IPS-15b (cell line): Measurements from ENCODE around the gene PTGES3L.
"Not testable (repeated sequence)": the region's sequence is repeated elsewhere in the genome, so short reads cannot be mapped to it uniquely, and the experiment has no call there.

Experiments
- H3K27me3 ChIP-seq: one replicate; pipeline ENCODE4 v1.6.1; 2013; ENCODE audit warnings: low read length; ENCODE audit not compliant: control insufficient read depth, insufficient read depth
- H3K36me3 ChIP-seq: one replicate; pipeline ENCODE4 v1.6.1; 2013; ENCODE audit warnings: low read length; ENCODE audit not compliant: control insufficient read depth, insufficient read depth
- H3K4me1 ChIP-seq: one replicate; pipeline ENCODE4 v1.6.1; 2013; ENCODE audit warnings: mild to moderate bottlenecking, low read length; ENCODE audit not compliant: control insufficient read depth, insufficient read depth
- H3K4me3 ChIP-seq: one replicate; pipeline ENCODE4 v1.5.1; 2013; ENCODE audit warnings: low read depth, low read length
- H3K9ac ChIP-seq: one replicate; pipeline ENCODE4 v1.6.1; 2013; ENCODE audit warnings: low read depth, mild to moderate bottlenecking, low read length
- H3K9me3 ChIP-seq: one replicate; pipeline ENCODE4 v1.6.1; 2013; ENCODE audit warnings: mild to moderate bottlenecking, low read length; ENCODE audit not compliant: control insufficient read depth, insufficient read depth

PTGES3L gene

DNA sequence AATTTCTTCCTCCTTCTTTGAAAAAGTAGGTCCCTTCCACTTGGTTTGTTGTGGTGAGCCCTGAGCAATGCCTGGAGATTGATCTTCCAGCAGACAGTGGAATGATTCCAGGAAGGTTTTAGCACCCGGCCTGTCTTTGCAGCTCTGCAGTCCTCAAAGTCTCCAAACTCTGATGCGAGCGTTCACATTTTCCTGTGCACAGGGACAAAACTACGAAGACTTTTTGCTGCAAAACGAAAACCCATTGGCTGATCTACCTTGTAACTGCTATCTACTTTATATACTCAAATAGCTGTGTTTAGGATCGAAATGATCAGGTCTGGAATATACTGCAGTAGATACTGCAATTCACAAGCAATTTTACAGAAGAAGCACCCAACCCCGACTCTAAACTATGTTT lies 57.6 kb downstream of the PTGES3L start:
- no peak overlapping the region for H3K4me3 ChIP-seq
- H3K27me3 ChIP-seq, result no peaks in the 10 kb centered on the region
- peaks cover 2% of the 10 kb centered on the region for H3K4me1 ChIP-seq
- no peak overlapping the region for H3K9ac ChIP-seq
- H3K36me3 ChIP-seq, result no peaks in the 10 kb centered on the region
- no peaks in the 10 kb centered on the region for H3K9me3 ChIP-seq

DNA sequence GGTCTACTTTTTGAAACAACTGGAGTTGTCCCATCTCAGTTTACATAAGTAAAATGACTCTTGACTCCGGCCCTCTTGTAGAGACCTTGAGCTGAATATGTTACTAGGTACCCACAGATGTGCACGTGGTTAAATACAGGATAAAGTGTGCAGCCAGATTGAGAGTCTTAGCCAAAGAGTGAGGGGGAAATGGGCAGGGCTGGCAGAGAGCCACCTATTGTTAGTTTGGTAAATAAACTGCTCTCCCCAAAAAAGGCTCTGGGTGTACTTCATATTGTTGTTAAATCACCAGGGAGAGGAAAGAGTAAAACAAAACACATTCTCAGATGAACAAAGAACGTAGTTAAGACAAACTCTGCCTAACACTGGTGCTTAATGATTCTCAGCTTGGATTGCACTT lies 59.0 kb downstream of the PTGES3L start:
- Histone ChIP-seq H3K36me3 (no peaks in the 10 kb centered on the region), H3K9me3 (no peaks in the 10 kb centered on the region), H3K9ac (no peak overlapping the region)

GRCh38 chr17:42920106-42920900 lies 59.6 kb downstream of the PTGES3L start:
- H3K9ac ChIP-seq, result no peak overlapping the region
- H3K4me3 ChIP-seq, result no peak overlapping the region
- no peaks in the 10 kb centered on the region for H3K27me3 ChIP-seq
- H3K36me3 ChIP-seq, result no peaks in the 10 kb centered on the region
- peaks cover 3% of the 10 kb centered on the region for H3K4me1 ChIP-seq
- H3K9me3 ChIP-seq, result no peaks in the 10 kb centered on the region

More for the DNA sequence above, 59.0 kb downstream of the PTGES3L start:
- H3K4me1 ChIP-seq, result peaks cover 3% of the 10 kb centered on the region
- H3K27me3 ChIP-seq, result no peaks in the 10 kb centered on the region
- no peak overlapping the region for H3K4me3 ChIP-seq

DNA sequence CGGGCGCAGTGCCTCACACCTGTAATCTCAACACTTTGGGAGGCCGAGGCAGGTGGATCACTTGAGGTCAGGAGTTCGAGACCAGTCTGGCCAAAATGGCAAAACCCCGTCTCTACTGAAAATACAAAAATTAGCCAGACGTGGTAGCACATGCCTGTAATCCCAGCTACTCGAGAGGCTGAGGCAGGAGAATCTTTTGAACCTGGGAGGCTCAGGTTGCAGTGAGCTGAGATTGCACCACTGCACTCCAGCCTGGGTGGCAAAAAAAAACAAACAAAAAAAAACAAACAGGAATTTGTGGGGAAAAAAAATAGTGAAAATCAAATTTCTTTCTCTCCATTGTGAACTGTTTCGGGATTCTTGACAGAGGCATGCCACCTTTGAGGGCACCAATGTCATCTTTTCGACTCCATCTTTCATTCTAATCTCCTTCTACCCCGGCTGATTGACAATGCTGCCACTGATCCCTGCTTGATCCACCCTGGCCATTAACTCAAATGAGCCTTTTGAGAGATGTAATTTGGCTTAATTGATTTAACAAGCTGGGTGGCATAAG lies 60.3 kb downstream of the PTGES3L start:
- H3K9me3 ChIP-seq, H3K4me1 ChIP-seq, H3K27me3 ChIP-seq, H3K36me3 ChIP-seq, H3K9ac ChIP-seq, H3K4me3 ChIP-seq: not testable (repeated sequence)

DNA sequence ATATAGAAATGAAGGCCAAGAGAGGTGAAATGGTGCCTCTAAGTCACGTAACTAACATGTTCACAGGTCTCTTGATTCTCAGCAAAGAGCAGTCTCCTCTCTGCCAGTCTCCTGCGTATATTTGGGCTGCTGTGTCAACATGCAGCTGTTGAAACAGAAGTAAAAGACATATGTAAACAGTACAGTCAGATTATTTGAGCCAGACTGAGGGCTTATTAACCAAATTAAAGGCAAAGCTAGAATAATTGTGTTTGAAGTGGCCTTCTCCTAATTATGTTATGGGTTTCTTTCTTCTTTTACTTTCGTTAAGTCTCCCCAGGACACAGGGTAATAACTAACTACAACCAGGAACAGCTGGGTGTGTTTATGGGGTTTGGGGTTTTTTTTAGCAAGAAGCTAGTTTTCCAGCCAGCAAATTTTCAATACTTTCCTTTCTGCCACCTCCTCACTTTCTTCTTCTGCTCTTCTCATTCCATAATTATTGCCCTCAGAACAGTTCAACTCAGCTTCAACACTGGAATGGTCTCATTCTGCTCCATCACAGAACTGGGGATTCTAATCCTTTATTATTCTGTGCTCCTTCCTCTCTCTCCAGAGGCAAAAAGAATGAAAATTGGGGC lies 60.9 kb downstream of the PTGES3L start:
- Histone ChIP-seq H3K36me3 (no peaks in the 10 kb centered on the region), H3K9me3 (no peaks in the 10 kb centered on the region), H3K4me3 (no peak overlapping the region), H3K27me3 (no peaks in the 10 kb centered on the region), H3K4me1 (peaks cover 3% of the 10 kb centered on the region), H3K9ac (no peak overlapping the region)
